Measurements from ENCODE around the gene HSD17B7.

Gene HSD17B7

DNA sequence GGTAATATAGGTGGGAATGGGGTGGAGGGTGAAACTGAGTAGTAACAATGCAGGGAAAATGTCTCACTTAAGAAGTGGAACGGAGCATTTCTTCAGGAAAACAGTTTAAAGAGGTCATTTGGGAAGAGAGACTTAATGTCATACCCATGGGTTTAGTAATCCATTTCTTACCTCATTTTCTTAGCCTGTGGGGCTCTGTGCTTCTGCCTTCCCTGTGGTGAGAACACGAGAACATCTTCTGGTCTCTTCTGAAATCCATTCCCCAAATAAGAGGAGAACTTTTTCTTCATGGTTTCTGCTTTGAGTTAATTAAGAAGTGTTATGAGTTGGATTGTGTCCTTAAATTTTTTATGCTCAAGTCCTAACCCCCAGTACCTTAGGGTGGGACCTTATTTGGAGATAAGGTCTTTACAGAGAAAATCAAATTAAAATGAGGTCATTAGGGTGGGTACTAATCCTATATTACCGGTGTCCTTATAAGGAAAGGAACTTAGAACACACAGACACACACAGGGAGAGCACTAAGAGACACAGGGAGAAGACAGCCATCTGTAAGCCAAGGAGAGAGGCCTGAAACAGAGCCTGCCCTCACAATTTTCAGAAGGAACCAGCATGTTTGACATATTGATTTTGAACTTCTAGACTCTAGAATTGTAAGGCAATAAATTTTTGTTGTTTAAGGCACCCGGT is 65.1 kb downstream of the HSD17B7 start:
- no peak for DNase-seq (ENCODE audit: low read depth in 1 of 2, low spot score in 1 of 2)
- H3K27ac ChIP-seq (replicated peaks), result no peak overlapping the region
- peaks cover 5% of the 10 kb centered on the region for H3K27me3 ChIP-seq (ENCODE audit: insufficient read depth, poor library complexity, severe bottlenecking)
- TF ChIP-seq GABPA (IDR thresholded peaks at IDR 0.05; ENCODE audit: low read depth) (no peak), POLR2AphosphoS5 (IDR thresholded peaks at IDR 0.05; ENCODE audit: low read depth) (no peak), SPI1 (IDR thresholded peaks at IDR 0.05; ENCODE audit: borderline replicate concordance, low read depth) (no peak)
- TF ChIP-seq, protein P1, sequence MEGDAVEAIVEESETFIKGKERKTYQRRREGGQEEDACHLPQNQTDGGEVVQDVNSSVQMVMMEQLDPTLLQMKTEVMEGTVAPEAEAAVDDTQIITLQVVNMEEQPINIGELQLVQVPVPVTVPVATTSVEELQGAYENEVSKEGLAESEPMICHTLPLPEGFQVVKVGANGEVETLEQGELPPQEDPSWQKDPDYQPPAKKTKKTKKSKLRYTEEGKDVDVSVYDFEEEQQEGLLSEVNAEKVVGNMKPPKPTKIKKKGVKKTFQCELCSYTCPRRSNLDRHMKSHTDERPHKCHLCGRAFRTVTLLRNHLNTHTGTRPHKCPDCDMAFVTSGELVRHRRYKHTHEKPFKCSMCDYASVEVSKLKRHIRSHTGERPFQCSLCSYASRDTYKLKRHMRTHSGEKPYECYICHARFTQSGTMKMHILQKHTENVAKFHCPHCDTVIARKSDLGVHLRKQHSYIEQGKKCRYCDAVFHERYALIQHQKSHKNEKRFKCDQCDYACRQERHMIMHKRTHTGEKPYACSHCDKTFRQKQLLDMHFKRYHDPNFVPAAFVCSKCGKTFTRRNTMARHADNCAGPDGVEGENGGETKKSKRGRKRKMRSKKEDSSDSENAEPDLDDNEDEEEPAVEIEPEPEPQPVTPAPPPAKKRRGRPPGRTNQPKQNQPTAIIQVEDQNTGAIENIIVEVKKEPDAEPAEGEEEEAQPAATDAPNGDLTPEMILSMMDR (IDR thresholded peaks at IDR 0.05; ENCODE audit: insufficient read depth, low read length), result no peak
- TF ChIP-seq, protein P2, sequence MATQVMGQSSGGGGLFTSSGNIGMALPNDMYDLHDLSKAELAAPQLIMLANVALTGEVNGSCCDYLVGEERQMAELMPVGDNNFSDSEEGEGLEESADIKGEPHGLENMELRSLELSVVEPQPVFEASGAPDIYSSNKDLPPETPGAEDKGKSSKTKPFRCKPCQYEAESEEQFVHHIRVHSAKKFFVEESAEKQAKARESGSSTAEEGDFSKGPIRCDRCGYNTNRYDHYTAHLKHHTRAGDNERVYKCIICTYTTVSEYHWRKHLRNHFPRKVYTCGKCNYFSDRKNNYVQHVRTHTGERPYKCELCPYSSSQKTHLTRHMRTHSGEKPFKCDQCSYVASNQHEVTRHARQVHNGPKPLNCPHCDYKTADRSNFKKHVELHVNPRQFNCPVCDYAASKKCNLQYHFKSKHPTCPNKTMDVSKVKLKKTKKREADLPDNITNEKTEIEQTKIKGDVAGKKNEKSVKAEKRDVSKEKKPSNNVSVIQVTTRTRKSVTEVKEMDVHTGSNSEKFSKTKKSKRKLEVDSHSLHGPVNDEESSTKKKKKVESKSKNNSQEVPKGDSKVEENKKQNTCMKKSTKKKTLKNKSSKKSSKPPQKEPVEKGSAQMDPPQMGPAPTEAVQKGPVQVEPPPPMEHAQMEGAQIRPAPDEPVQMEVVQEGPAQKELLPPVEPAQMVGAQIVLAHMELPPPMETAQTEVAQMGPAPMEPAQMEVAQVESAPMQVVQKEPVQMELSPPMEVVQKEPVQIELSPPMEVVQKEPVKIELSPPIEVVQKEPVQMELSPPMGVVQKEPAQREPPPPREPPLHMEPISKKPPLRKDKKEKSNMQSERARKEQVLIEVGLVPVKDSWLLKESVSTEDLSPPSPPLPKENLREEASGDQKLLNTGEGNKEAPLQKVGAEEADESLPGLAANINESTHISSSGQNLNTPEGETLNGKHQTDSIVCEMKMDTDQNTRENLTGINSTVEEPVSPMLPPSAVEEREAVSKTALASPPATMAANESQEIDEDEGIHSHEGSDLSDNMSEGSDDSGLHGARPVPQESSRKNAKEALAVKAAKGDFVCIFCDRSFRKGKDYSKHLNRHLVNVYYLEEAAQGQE (IDR thresholded peaks at IDR 0.05; ENCODE audit: insufficient replicate concordance, low read depth), result no peak
- no peak overlapping the region for H3K4me3 ChIP-seq (replicated peaks; ENCODE audit: insufficient read depth, low read length)

DNA sequence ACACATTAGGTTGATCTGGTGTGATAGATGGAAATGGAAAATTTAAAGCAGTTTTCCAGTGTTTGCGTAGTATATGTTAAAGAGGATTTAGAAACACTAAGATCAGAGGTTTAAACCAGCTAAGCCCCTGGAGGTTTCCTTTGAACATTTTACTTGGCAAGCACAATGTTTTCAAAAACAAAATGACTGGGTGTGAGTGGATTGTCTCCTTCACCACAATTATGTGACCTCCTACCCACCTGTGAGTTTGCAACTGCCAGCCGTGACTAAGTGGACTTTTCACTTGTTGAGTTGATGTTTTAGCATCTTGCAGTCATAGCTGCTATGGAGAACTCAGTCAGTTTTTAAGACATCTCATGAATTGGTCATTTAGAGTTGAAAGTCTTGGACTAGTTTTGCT is 65.8 kb downstream of the HSD17B7 start:
- Histone ChIP-seq H3K27ac (replicated peaks) (no peak overlapping the region), H3K4me3 (replicated peaks; ENCODE audit: insufficient read depth, low read length) (no peak overlapping the region), H3K27me3 (ENCODE audit: insufficient read depth, poor library complexity, severe bottlenecking) (peaks cover 5% of the 10 kb centered on the region)
- TF ChIP-seq, protein P1 (IDR thresholded peaks at IDR 0.05; ENCODE audit: insufficient read depth, low read length), result no peak
- no peak for TF ChIP-seq POLR2AphosphoS5 (IDR thresholded peaks at IDR 0.05; ENCODE audit: low read depth)
- TF ChIP-seq GABPA (IDR thresholded peaks at IDR 0.05; ENCODE audit: low read depth), result no peak
- TF ChIP-seq, protein P2 (IDR thresholded peaks at IDR 0.05; ENCODE audit: insufficient replicate concordance, low read depth), result no peak
- DNase-seq (ENCODE audit: low read depth in 1 of 2, low spot score in 1 of 2), result no peak

DNA sequence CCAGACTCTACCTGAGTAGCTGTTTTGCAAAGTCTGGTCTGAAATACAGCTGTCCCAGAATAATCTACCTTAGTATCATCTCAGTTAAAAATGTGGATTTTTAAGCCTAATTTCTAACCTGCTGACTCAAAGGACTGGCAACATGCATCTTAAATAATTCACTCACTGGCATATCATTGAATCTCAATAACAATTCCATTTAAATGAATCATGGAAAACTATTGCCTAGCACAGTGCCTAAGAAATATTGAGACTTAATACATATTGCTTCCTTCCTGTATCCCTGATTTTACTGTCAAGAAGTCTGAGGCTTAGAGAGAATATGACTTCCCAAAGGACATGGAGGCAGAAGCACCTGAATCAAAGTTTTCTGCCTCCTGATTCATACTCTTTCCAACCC is 67.3 kb downstream of the HSD17B7 start:
- Histone ChIP-seq H3K27ac (replicated peaks) (no peak overlapping the region), H3K27me3 (ENCODE audit: insufficient read depth, poor library complexity, severe bottlenecking) (peaks cover 9% of the 10 kb centered on the region), H3K4me3 (replicated peaks; ENCODE audit: insufficient read depth, low read length) (no peak overlapping the region)
- TF ChIP-seq POLR2AphosphoS5 (IDR thresholded peaks at IDR 0.05; ENCODE audit: low read depth) (no peak), SPI1 (IDR thresholded peaks at IDR 0.05; ENCODE audit: borderline replicate concordance, low read depth) (no peak), GABPA (IDR thresholded peaks at IDR 0.05; ENCODE audit: low read depth) (no peak)
- TF ChIP-seq, protein P2 (IDR thresholded peaks at IDR 0.05; ENCODE audit: insufficient replicate concordance, low read depth), result no peak
- TF ChIP-seq, protein P1 (IDR thresholded peaks at IDR 0.05; ENCODE audit: insufficient read depth, low read length), result no peak
- DNase-seq (ENCODE audit: low read depth in 1 of 2, low spot score in 1 of 2), result no peak
